HepG2 (cell line): ENCODE measurements around the gene LIMCH1. TPM values are rescaled to one million over a fixed set of nuclear protein-coding genes. Genes with fewer than 3 reads are reported as not detected.

ENCODE experiments used
- ATAC-seq: fragments of 200-7000 bp; cut with Tn5 transposase; 3 replicates; pipeline ENCODE4 v1.9.1; 2020; ENCODE audit warnings: mild to moderate bottlenecking, moderate library complexity
- BruUV-seq: library from RNA; stranded (reverse); fragments of 400-500 nt; replicated peaks from 2 replicates; lab custom pipeline; 2021; lab: Mats Ljungman, UMichigan
- CTCF ChIA-PET: fragments of 300-600 bp; formaldehyde crosslinking; extraction: SDS; loops from one replicate; lab custom pipeline; 2021; ENCODE audit warnings: low total read pairs, inconsistent platforms, low intra/inter-chr PET ratio; lab: Yijun Ruan, JAX
- POLR2A ChIA-PET: fragments of 350-600 bp; sonication (Branson Sonifier 250); formaldehyde crosslinking; loops from one replicate; lab custom pipeline; 2020; ENCODE audit warnings: antibody characterized with exemption, inconsistent platforms; lab: Yijun Ruan, JAX
- DNase-seq: peaks from one replicate; pipeline ENCODE4 v3.0.0-alpha.2; 2015; ENCODE audit warnings: low spot score
- FAIRE-seq: peaks from 3 replicates; lab custom pipeline; 2011; peaks lifted over from hg19 to GRCh38; lab: Jason Lieb, UNC
- H2AFZ ChIP-seq: one replicate; pipeline ENCODE4 v1.6.1; 2011; ENCODE audit warnings: low read length, inconsistent platforms
- H3K27ac ChIP-seq: fragments of 300-600 bp; 3 replicates; pipeline ENCODE4 v1.8.0; 2011; ENCODE audit warnings: mixed run types, mild to moderate bottlenecking, mixed read lengths, low read length, inconsistent platforms; ENCODE audit not compliant: insufficient read depth; ENCODE audit errors: extremely low read length
- H3K27me3 ChIP-seq, 2 experiments: fragments of 200-600 bp in 1 of 2; 2 replicates in 1 of 2; 3 replicates in 1 of 2; pipeline versions ENCODE4 v1.6.0 to v1.8.0; 2011; ENCODE audit warnings: low read length in 2 of 2, mild to moderate bottlenecking in 2 of 2, moderate library complexity in 2 of 2, inconsistent platforms in 1 of 2; ENCODE audit not compliant: insufficient read depth in 2 of 2, control insufficient read depth in 1 of 2
- H3K36me3 ChIP-seq, 2 experiments: fragments of 200-600 bp in 1 of 2; replicated peaks in 1 of 2; 2 replicates in 1 of 2; 3 replicates in 1 of 2; pipeline versions ENCODE4 v1.5.1 to v1.8.0; 2011; ENCODE audit warnings: low read length in 2 of 2, inconsistent platforms in 1 of 2; ENCODE audit not compliant: insufficient read depth in 2 of 2, control insufficient read depth in 1 of 2
- H3K4me1 ChIP-seq: 2 replicates; pipeline ENCODE4 v1.5.1; 2012; ENCODE audit warnings: low read length, inconsistent platforms; ENCODE audit not compliant: insufficient read depth
- H3K4me2 ChIP-seq: 2 replicates; pipeline ENCODE4 v1.6.0; 2011; ENCODE audit warnings: low read depth, low read length, inconsistent platforms
- H3K4me3 ChIP-seq, 3 experiments: fragments of 200-600 bp in 1 of 3; sonication (generic), shearing (Covaris generic) in 1 of 3; replicated peaks in 1 of 3; 2 replicates each; pipeline ENCODE4 v1.5.1; 2011 to 2016; ENCODE audit warnings: low read length in 3 of 3, inconsistent platforms in 2 of 3, low read depth in 2 of 3, mild to moderate bottlenecking in 2 of 3, control low read depth in 1 of 3, mixed read lengths in 1 of 3; ENCODE audit not compliant: insufficient read depth in 1 of 3
- H3K79me2 ChIP-seq: one replicate; pipeline ENCODE4 v1.6.1; 2011; ENCODE audit warnings: low read length, inconsistent platforms; ENCODE audit not compliant: insufficient read depth
- H3K9ac ChIP-seq: 2 replicates; pipeline ENCODE4 v1.6.0; 2011; ENCODE audit warnings: mild to moderate bottlenecking, low read depth, low read length, inconsistent platforms; ENCODE audit not compliant: insufficient read depth
- H3K9me3 ChIP-seq: 2 replicates; pipeline ENCODE4 v1.5.1; 2012; ENCODE audit warnings: mild to moderate bottlenecking, low read length
- H4K20me1 ChIP-seq: 2 replicates; pipeline ENCODE4 v1.6.0; 2011; ENCODE audit warnings: inconsistent platforms, mild to moderate bottlenecking, low read length, moderate library complexity; ENCODE audit not compliant: insufficient read depth
- ARNTL ChIP-seq: sonication (generic); formaldehyde crosslinking; IDR thresholded peaks from 2 replicates; pipeline ENCODE4 v1.4.0; 2020; ENCODE audit warnings: mild to moderate bottlenecking, missing genetic modification reagents
- LCORL ChIP-seq, 2 experiments: fragments of 450-650 bp in 1 of 2; sonication (generic) in 1 of 2; formaldehyde crosslinking in 1 of 2; IDR thresholded peaks; 2 replicates each; pipeline versions ENCODE4 v1.5.0 to v1.6.1; 2017 to 2020; ENCODE audit warnings: antibody characterized with exemption in 1 of 2, missing genetic modification reagents in 1 of 2
- MEIS1 ChIP-seq: sonication (generic); formaldehyde crosslinking; IDR thresholded peaks from 2 replicates; pipeline ENCODE4 v1.9.0; 2021; ENCODE audit warnings: mild to moderate bottlenecking, missing genetic modification reagents, moderate library complexity, borderline replicate concordance
- NR2F6 ChIP-seq, 2 experiments: IDR thresholded peaks; 2 replicates each; pipeline ENCODE4 v1.6.1; 2016; ENCODE audit warnings: antibody characterized with exemption in 1 of 2, mild to moderate bottlenecking in 1 of 2
- PHF8 ChIP-seq: sonication (generic); formaldehyde crosslinking; IDR thresholded peaks from 2 replicates; pipeline ENCODE4 v1.5.0; 2020; ENCODE audit warnings: missing genetic modification reagents
- POLR2A ChIP-seq, 2 experiments: IDR thresholded peaks; 2 replicates each; pipeline ENCODE4 v1.6.1; 2011; ENCODE audit warnings: low read depth in 2 of 2, low read length in 2 of 2, mild to moderate bottlenecking in 1 of 2, moderate library complexity in 1 of 2; ENCODE audit not compliant: insufficient read depth in 1 of 2
- SRSF1 ChIP-seq: fragments of 200-400 bp; formaldehyde crosslinking; optimal IDR thresholded peaks from 2 replicates; pipeline ENCODE3; 2017; ENCODE audit warnings: mild to moderate bottlenecking, low read depth, low read length, moderate library complexity
- ZNF136 ChIP-seq: sonication (generic); formaldehyde crosslinking; IDR thresholded peaks from 2 replicates; pipeline ENCODE4 v1.8.1; 2022; ENCODE audit warnings: low read depth, mild to moderate bottlenecking, moderate library complexity, missing genetic modification reagents
- ZNF256 ChIP-seq: sonication (generic); formaldehyde crosslinking; conservative IDR thresholded peaks from 2 replicates; pipeline ENCODE4 v1.4.0; 2020; ENCODE audit warnings: missing genetic modification reagents
- ZNF331 ChIP-seq: sonication (generic); formaldehyde crosslinking; IDR thresholded peaks from 2 replicates; pipeline ENCODE4 v1.4.0; 2020; ENCODE audit warnings: missing genetic modification reagents
- ZNF446 ChIP-seq: sonication (generic); formaldehyde crosslinking; IDR thresholded peaks from 2 replicates; pipeline ENCODE4 v1.5.0; 2020; ENCODE audit warnings: mild to moderate bottlenecking, missing genetic modification reagents
- ZSCAN20 ChIP-seq: sonication (generic); formaldehyde crosslinking; IDR thresholded peaks from 2 replicates; pipeline ENCODE4 v1.4.0; 2020; ENCODE audit warnings: missing genetic modification reagents, mild to moderate bottlenecking, borderline replicate concordance
- WGBS: methylation state at CpG from one replicate; pipeline ENCODE4 v1.1.6; 2017; ENCODE audit warnings: low lambda C conversion rate; 5-methylcytosine and 5-hydroxymethylcytosine counted together
- in situ Hi-C: cut with HindIII; loops from 2 replicates; pipeline ENCODE4 v1.10.0; 2017; ENCODE audit warnings: low pct_unique_long_range_greater_than_20kb; ENCODE audit not compliant: extremely low pct_ligation_motif_present
- intact Hi-C: fragments of 100-400 bp; cut with micrococcal nuclease; formaldehyde crosslinking; loops from one replicate; pipeline ENCODE4 v1.10.0; 2022; ENCODE audit not compliant: unreplicated experiment
- polyA plus RNA-seq, 8 experiments: library from polyadenylated mRNA; depleted of rRNA in 3 of 8; stranded (reverse) in 7 of 8; unstranded in 1 of 8; fragments of >200 nt; fragmentation: Illumina TruSeq in 4 of 8; extraction: Trizol in 4 of 8; gene quantifications; 2 replicates each; pipeline versions ENCODE4 v1.2.1 to v1.2.3, GENCODE V29; 2011 to 2016; ENCODE audit warnings: low read depth in 4 of 8, missing spikeins in 1 of 8, mixed read lengths in 1 of 8; ENCODE audit not compliant: insufficient read depth in 1 of 8
- total RNA-seq, 5 experiments: library from RNA; depleted of rRNA; stranded (reverse); fragments of >200 nt; fragmentation: Illumina TruSeq; extraction: Trizol; gene quantifications; 2 replicates each; pipeline ENCODE4 v1.2.3, GENCODE V29; 2016; ENCODE audit warnings: low read depth in 1 of 5
- TF ChIP-seq, protein P1 (sequence below), 2 experiments: sonication (generic) in 1 of 2; formaldehyde crosslinking in 1 of 2; IDR thresholded peaks; 2 replicates each; pipeline versions ENCODE4 v1.4.0 to v1.6.1; 2016 to 2020; ENCODE audit warnings: borderline replicate concordance in 1 of 2, low read depth in 1 of 2, mild to moderate bottlenecking in 1 of 2, missing genetic modification reagents in 1 of 2
- TF ChIP-seq, protein P2 (sequence below): sonication (generic); formaldehyde crosslinking; IDR thresholded peaks from 2 replicates; pipeline ENCODE4 v1.4.0; 2020; ENCODE audit warnings: missing genetic modification reagents
- TF ChIP-seq, protein P3 (sequence below): sonication (generic); formaldehyde crosslinking; IDR thresholded peaks from 2 replicates; pipeline ENCODE4 v1.4.0; 2020; ENCODE audit warnings: missing genetic modification reagents

Gene LIMCH1
- total and polyA plus RNA-seq, 2 of the 13 experiments (the other 11 are each of a cell fraction or from before 2014, with no cell fraction given), result 0.04 TPM; not detected in 1

DNA sequence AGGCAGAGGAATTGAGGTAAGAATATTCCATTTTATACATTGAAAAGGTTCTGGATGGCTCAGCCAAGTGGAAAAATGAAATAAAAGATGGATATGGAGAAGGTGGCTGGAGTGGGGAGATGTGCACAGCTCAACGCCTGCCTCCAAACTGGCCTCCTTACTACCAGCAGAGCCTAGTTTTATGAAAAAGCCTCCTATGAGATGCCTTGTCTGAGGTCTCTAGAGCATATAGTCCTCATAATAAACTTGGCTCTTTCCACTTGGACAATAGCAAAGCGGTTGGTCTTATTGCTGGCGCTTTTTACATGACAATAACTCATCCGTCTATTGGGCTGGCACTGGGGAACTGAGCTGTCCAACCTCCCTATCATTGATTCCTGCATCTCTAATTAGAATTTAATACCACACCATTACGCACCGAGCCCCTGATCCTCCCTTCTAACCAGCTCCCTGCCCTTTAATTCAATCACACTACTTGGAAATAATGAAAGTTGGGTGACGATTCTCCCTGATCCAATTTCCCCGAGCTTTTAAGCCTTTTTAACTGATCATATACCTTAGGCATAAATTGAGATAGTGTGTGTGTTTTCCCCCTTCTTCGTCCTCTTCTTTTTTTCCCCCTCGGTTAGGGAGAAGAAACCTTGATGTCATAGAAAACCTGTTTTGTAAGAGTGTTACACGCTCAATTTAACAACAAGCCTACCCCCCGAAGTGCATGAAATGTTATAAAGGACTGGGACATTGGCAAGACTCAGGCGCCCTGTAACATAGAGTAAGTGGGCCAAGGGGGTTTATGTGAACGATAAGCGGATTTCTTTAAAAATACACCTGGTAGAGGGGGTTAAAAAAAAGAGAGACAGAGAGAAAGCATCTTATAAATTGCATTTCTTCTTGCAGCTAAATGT is 210.9 kb downstream of the LIMCH1 start, which contains the start of gene PHOX2B:
Gene PHOX2B, minus strand, starts transcription at position 155 of the 905 bp plus-strand sequence. Its CDS starts 115 bp downstream, at position 40.
- CTCF ChIA-PET, result no interaction called here
- in situ Hi-C loops, result no loop called here
- POLR2A ChIA-PET, result no interaction called here
- Histone ChIP-seq H3K9ac (no peak within 1 kb of the TSS), H2AFZ (no peak within 1 kb of the TSS), H3K79me2 (no peaks in the 10 kb centered on the region), H3K4me1 (no peaks in the 10 kb centered on the region), H3K9me3 (no peaks in the 10 kb centered on the region), H4K20me1 (no peaks in the 10 kb centered on the region), H3K27me3 (peaks cover 3 to 58% of the 10 kb centered on the region in 2 experiments; a peak in 4 of 5 replicates), H3K4me3 (no peak within 1 kb of the TSS), H3K27ac (no peak within 1 kb of the TSS), H3K4me2 (no peak within 1 kb of the TSS), H3K36me3 (no peaks in the 10 kb centered on the region)
- DNase-seq (no peak), ATAC-seq (no peak), FAIRE-seq (no peak)
- TF ChIP-seq ZNF256 (CRISPR knock-in tag), result no peak
- no peak for TF ChIP-seq ZSCAN20 (CRISPR knock-in tag)
- TF ChIP-seq, protein P1, sequence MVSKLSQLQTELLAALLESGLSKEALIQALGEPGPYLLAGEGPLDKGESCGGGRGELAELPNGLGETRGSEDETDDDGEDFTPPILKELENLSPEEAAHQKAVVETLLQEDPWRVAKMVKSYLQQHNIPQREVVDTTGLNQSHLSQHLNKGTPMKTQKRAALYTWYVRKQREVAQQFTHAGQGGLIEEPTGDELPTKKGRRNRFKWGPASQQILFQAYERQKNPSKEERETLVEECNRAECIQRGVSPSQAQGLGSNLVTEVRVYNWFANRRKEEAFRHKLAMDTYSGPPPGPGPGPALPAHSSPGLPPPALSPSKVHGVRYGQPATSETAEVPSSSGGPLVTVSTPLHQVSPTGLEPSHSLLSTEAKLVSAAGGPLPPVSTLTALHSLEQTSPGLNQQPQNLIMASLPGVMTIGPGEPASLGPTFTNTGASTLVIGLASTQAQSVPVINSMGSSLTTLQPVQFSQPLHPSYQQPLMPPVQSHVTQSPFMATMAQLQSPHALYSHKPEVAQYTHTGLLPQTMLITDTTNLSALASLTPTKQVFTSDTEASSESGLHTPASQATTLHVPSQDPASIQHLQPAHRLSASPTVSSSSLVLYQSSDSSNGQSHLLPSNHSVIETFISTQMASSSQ (IDR thresholded peaks at IDR 0.05; ENCODE audit: low read depth), result no peak
- TF ChIP-seq, protein P1 (CRISPR knock-in tag; IDR thresholded peaks at IDR 0.05; ENCODE audit: borderline replicate concordance), result no peak
- TF ChIP-seq, protein P2, sequence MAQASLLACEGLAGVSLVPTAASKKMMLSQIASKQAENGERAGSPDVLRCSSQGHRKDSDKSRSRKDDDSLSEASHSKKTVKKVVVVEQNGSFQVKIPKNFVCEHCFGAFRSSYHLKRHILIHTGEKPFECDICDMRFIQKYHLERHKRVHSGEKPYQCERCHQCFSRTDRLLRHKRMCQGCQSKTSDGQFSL (CRISPR knock-in tag), result no peak
- TF ChIP-seq, protein P3, sequence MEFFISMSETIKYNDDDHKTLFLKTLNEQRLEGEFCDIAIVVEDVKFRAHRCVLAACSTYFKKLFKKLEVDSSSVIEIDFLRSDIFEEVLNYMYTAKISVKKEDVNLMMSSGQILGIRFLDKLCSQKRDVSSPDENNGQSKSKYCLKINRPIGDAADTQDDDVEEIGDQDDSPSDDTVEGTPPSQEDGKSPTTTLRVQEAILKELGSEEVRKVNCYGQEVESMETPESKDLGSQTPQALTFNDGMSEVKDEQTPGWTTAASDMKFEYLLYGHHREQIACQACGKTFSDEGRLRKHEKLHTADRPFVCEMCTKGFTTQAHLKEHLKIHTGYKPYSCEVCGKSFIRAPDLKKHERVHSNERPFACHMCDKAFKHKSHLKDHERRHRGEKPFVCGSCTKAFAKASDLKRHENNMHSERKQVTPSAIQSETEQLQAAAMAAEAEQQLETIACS (CRISPR knock-in tag), result no peak
- TF ChIP-seq SRSF1, result no peak
- no peak for TF ChIP-seq PHF8 (CRISPR knock-in tag)
- TF ChIP-seq ZNF331, result no peak
- no peak for TF ChIP-seq MEIS1 (CRISPR knock-in tag)
- TF ChIP-seq LCORL (IDR thresholded peaks at IDR 0.05), result no peak
- no peak for TF ChIP-seq LCORL (CRISPR knock-in tag; IDR thresholded peaks at IDR 0.05)
- no peak for TF ChIP-seq ARNTL
- TF ChIP-seq NR2F6 (IDR thresholded peaks at IDR 0.05), result no peak
- TF ChIP-seq NR2F6 (CRISPR knock-in tag; IDR thresholded peaks at IDR 0.05), result no peak
- TF ChIP-seq POLR2A (IDR thresholded peaks at IDR 0.05; ENCODE audit: insufficient read depth in 1 of 2, low read depth in 2 of 2, low read length in 2 of 2), result no peak
- TF ChIP-seq ZNF446 (CRISPR knock-in tag), result no peak
- TF ChIP-seq ZNF136 (CRISPR knock-in tag), result no peak
- WGBS, result 17% methylated on average over 15 of the region's 15 CpGs
- intact Hi-C loops, result loop anchor here (5.0 kb wide), 1 partner anchor 467 kb away; no protein-coding TSS in a partner anchor
- BruUV-seq, result no TSS peak
